PC-9 (cell line): Measurements from ENCODE around the gene DECR2. TPM values are rescaled to one million over a fixed set of nuclear protein-coding genes. Genes with fewer than 3 reads are reported as not detected.

Source experiments
- BruUV-seq: library from RNA; stranded (reverse); fragments of 400-500 nt; replicated peaks from 2 replicates; lab custom pipeline; 2021; lab: Mats Ljungman, UMichigan
- CTCF ChIA-PET: fragments of 300-600 bp; sonication (Branson Sonifier 250); formaldehyde crosslinking; loops from one replicate; lab custom pipeline; 2022; ENCODE audit warnings: antibody characterized with exemption; lab: Charles Lee
- POLR2A ChIA-PET: fragments of 300-600 bp; sonication (Branson Sonifier 250); formaldehyde crosslinking; loops from one replicate; lab custom pipeline; 2022; ENCODE audit warnings: antibody characterized with exemption; ENCODE audit not compliant: unreplicated experiment; lab: Charles Lee
- DNase-seq, 2 experiments: peaks; one replicate each; pipeline versions ENCODE4 v3.0.0 to v3.0.0-alpha.2; 2015 to 2022; ENCODE audit warnings: mixed read lengths in 1 of 2
- H2AFZ ChIP-seq: fragments of 200-600 bp; sonication (generic); 2 replicates; pipeline ENCODE4 v1.8.1; 2017; ENCODE audit warnings: antibody characterized with exemption
- H3F3A ChIP-seq: fragments of 200-600 bp; sonication (generic); 2 replicates; pipeline ENCODE4 v1.8.1; 2017; ENCODE audit warnings: antibody characterized with exemption, mild to moderate bottlenecking, low read depth; ENCODE audit not compliant: insufficient read depth
- H3K27ac ChIP-seq: fragments of 200-600 bp; sonication (generic); 2 replicates; pipeline ENCODE4 v1.6.1; 2016; ENCODE audit warnings: mixed run types
- H3K27me3 ChIP-seq: fragments of 200-600 bp; sonication (generic); 2 replicates; pipeline ENCODE4 v1.6.1; 2016; ENCODE audit warnings: low read depth, mixed run types; ENCODE audit not compliant: insufficient read depth
- H3K36me3 ChIP-seq: fragments of 200-600 bp; sonication (generic); 2 replicates; pipeline ENCODE4 v1.6.1; 2016; ENCODE audit warnings: low read depth, mixed run types
- H3K4me1 ChIP-seq: fragments of 200-600 bp; sonication (generic); replicated peaks from 2 replicates; pipeline ENCODE4 v1.6.1; 2016; ENCODE audit warnings: mixed run types; ENCODE audit not compliant: insufficient read depth
- H3K4me2 ChIP-seq: fragments of 200-600 bp; sonication (generic); 2 replicates; pipeline ENCODE4 v1.6.1; 2017; ENCODE audit warnings: mixed run types
- H3K4me3 ChIP-seq: fragments of 200-600 bp; sonication (generic); 2 replicates; pipeline ENCODE4 v1.6.1; 2016; ENCODE audit warnings: mixed run types
- H3K79me2 ChIP-seq: fragments of 200-600 bp; sonication (generic); 2 replicates; pipeline ENCODE4 v1.6.1; 2017; ENCODE audit warnings: low read depth, mixed run types
- H3K9me2 ChIP-seq: fragments of 200-600 bp; sonication (generic); 2 replicates; pipeline ENCODE4 v1.8.1; 2017; ENCODE audit warnings: mild to moderate bottlenecking; ENCODE audit not compliant: insufficient read depth
- H3K9me3 ChIP-seq: fragments of 200-600 bp; sonication (generic); 2 replicates; pipeline ENCODE4 v1.8.1; 2016; ENCODE audit warnings: low read depth; ENCODE audit not compliant: insufficient read depth
- H4K20me1 ChIP-seq: fragments of 200-600 bp; sonication (generic); 2 replicates; pipeline ENCODE4 v1.8.1; 2017; ENCODE audit not compliant: insufficient read depth
- EZH2 ChIP-seq: fragments of 200-600 bp; sonication (generic); IDR thresholded peaks from 2 replicates; pipeline ENCODE4 v1.8.0; 2017; ENCODE audit warnings: antibody characterized with exemption, low read depth
- intact Hi-C: fragments of 100-400 bp; cut with micrococcal nuclease; formaldehyde crosslinking; loops from one replicate; pipeline ENCODE4 v1.10.0; 2022; ENCODE audit not compliant: unreplicated experiment
- total RNA-seq: library from RNA; stranded (reverse); gene quantifications from 2 replicates; pipeline ENCODE4 v1.2.3, GENCODE V29; 2021
- TF ChIP-seq, protein P1 (sequence below): fragments of 200-600 bp; sonication (generic); conservative IDR thresholded peaks from 2 replicates; pipeline ENCODE4 v1.6.1; 2017; ENCODE audit warnings: mixed run types, antibody characterized with exemption, mild to moderate bottlenecking, moderate library complexity

DECR2 gene
- total RNA-seq, 1 experiment from 2014 or later: 65.4 TPM

DNA sequence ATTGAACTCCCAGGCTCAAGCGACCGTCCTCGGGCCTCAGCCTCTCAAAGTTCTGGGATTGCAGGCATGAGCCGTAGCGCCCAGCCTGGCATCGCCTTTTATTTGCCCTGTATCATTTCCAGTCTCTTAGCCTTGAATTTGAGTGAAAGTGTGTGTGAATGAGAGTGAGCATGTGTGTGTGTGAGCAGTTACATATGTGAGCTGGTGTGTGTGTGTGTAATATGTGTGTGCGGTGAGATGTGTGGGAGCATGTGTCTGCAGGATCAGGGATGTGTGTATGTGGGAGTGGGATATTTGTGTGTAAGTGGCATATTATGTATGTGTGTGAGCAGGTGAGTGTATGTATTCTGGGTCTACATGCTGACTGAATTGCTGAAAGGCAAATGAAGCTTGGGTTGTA is 29.2 kb downstream of the DECR2 start:
- Histone ChIP-seq H2AFZ (no peak overlapping the region), H3K4me2 (no peak overlapping the region), H4K20me1 (no peaks in the 10 kb centered on the region; the same call in 1 of the 2 replicates), H3K9me2 (no peaks in the 10 kb centered on the region), H3K4me1 (peaks cover 11% of the 10 kb centered on the region), H3K36me3 (no peaks in the 10 kb centered on the region), H3K79me2 (peaks cover 10% of the 10 kb centered on the region), H3K27me3 (no peaks in the 10 kb centered on the region), H3K4me3 (no peak overlapping the region), H3K27ac (no peak overlapping the region), H3F3A (0 out of 2 replicates have a peak, but pooled peaks cover 5% of the 10 kb centered on the region), H3K9me3 (no peaks in the 10 kb centered on the region)
- POLR2A ChIA-PET: no interaction called here
- no peak for TF ChIP-seq EZH2
- TF ChIP-seq, protein P1, sequence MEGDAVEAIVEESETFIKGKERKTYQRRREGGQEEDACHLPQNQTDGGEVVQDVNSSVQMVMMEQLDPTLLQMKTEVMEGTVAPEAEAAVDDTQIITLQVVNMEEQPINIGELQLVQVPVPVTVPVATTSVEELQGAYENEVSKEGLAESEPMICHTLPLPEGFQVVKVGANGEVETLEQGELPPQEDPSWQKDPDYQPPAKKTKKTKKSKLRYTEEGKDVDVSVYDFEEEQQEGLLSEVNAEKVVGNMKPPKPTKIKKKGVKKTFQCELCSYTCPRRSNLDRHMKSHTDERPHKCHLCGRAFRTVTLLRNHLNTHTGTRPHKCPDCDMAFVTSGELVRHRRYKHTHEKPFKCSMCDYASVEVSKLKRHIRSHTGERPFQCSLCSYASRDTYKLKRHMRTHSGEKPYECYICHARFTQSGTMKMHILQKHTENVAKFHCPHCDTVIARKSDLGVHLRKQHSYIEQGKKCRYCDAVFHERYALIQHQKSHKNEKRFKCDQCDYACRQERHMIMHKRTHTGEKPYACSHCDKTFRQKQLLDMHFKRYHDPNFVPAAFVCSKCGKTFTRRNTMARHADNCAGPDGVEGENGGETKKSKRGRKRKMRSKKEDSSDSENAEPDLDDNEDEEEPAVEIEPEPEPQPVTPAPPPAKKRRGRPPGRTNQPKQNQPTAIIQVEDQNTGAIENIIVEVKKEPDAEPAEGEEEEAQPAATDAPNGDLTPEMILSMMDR: no peak
- intact Hi-C loops: no loop called here
- CTCF ChIA-PET: no interaction called here
- BruUV-seq: no TSS peak
- no peak for DNase-seq

DNA sequence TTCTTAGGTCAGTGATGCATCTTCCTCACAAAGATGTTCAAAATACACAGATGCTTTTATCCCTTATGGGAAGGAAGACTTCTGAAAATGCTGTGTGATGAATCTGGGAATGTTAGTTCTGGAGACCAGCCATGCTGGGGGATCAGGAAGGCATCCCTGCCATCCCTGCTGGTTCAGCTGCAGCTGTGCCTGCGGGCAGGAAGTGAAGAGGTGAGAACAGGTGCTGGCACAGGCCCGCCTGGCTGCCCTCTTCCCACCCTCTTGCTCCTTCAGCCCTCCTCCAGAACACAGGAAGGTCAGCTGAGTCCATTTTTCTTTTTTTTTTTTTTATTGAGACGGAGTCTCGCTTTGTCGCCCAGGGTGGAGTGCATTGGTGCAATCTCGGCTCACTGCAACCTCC is 38.9 kb downstream of the DECR2 start:
- Histone ChIP-seq H3K4me3 (no peak overlapping the region), H3K9me2 (no peaks in the 10 kb centered on the region), H3K79me2 (no peaks in the 10 kb centered on the region), H3K4me1 (no peaks in the 10 kb centered on the region), H3K27ac (no peak overlapping the region), H3K36me3 (no peaks in the 10 kb centered on the region), H4K20me1 (no peaks in the 10 kb centered on the region; the same call in none of the 2 replicates), H3K9me3 (no peaks in the 10 kb centered on the region), H3K4me2 (no peak overlapping the region), H3F3A (no peaks in the 10 kb centered on the region), H3K27me3 (no peaks in the 10 kb centered on the region), H2AFZ (no peak overlapping the region)
- DNase-seq: no peak
- no peak for TF ChIP-seq EZH2
- TF ChIP-seq, protein P1: no peak
- no TSS peak for BruUV-seq
- ChIA-PET CTCF (interaction anchor here (0.7 kb wide), 1 partner anchor 16 kb away, joined by 3 read pairs; no protein-coding TSS in a partner anchor), POLR2A (no interaction called here)
- intact Hi-C loops: no loop called here

DNA sequence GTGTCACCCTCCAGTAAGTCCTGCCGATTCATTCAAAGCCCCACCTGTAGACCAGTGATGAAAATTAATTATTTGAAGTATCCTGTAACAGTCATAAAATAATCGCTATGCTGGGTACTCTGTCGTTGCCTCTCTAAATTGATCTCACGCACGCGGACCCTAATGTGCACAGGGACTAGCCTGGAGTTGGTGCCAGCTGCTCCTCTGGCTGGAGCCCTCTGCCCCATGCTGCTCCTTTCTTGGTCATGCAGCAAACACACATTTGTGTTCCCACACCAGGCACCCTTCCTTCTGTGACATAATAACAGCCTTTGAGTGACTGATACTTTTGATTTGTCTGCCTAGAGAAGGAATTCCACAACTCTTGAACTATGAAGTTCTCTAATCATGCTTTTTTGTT is 39.8 kb downstream of the DECR2 start:
- H4K20me1 ChIP-seq: no peaks in the 10 kb centered on the region; the same call in none of the 2 replicates
- no peaks in the 10 kb centered on the region for H3K27me3 ChIP-seq
- ChIA-PET POLR2A (no interaction called here), CTCF (interaction anchor here (0.7 kb wide), 1 partner anchor 17 kb away, joined by 3 read pairs; no protein-coding TSS in a partner anchor)
- DNase-seq: no peak
- no peak overlapping the region for H2AFZ ChIP-seq
- H3K79me2 ChIP-seq: no peaks in the 10 kb centered on the region
- no TSS peak for BruUV-seq
- no peaks in the 10 kb centered on the region for H3K36me3 ChIP-seq
- no peaks in the 10 kb centered on the region for H3K9me2 ChIP-seq
- no peak overlapping the region for H3K4me2 ChIP-seq
- H3K4me3 ChIP-seq: no peak overlapping the region
- no peaks in the 10 kb centered on the region for H3K4me1 ChIP-seq
- TF ChIP-seq EZH2: no peak
- TF ChIP-seq, protein P1: no peak
- H3K27ac ChIP-seq: no peak overlapping the region
- no peaks in the 10 kb centered on the region for H3K9me3 ChIP-seq
- intact Hi-C loops: no loop called here
- no peaks in the 10 kb centered on the region for H3F3A ChIP-seq
